B cell (primary cell): ENCODE measurements around the gene SLC43A2. TPM values are rescaled to one million over a fixed set of nuclear protein-coding genes. Genes with fewer than 3 reads are reported as not detected.

Experiments used
- ATAC-seq: fragments of 200-7000 bp; cut with Tn5 transposase; one replicate; pipeline ENCODE4 v1.10.0; 2021; ENCODE audit warnings: low read depth, mild to moderate bottlenecking, moderate number of reproducible peaks, moderate library complexity
- CTCF ChIA-PET: fragments of 350-600 bp; sonication (Branson Sonifier 250); formaldehyde crosslinking; loops from one replicate; lab custom pipeline; 2021; ENCODE audit warnings: antibody characterized with exemption, inconsistent platforms; lab: Charles Lee
- POLR2A ChIA-PET: fragments of 350-600 bp; sonication (Branson Sonifier 250); formaldehyde crosslinking; loops from one replicate; lab custom pipeline; 2021; ENCODE audit warnings: antibody characterized with exemption; lab: Charles Lee
- DNase-seq: peaks from one replicate; pipeline ENCODE4 v3.0.0; 2013
- H2AFZ ChIP-seq: 2 replicates; pipeline ENCODE4 v1.6.1; 2012; ENCODE audit warnings: mild to moderate bottlenecking, low read depth, low read length; ENCODE audit not compliant: insufficient read depth, poor library complexity, severe bottlenecking
- H3K27ac ChIP-seq, 2 donors: 1 replicate in 1 of 2; 2 replicates in 1 of 2; pipeline ENCODE4 v1.5.1; 2012 to 2013; ENCODE audit warnings: low read length in 2 of 2, mild to moderate bottlenecking in 2 of 2, moderate library complexity in 1 of 2
- H3K27me3 ChIP-seq, 4 experiments: fragments of 200-600 bp in 1 of 4; sonication (generic) in 1 of 4; replicated peaks in 1 of 4; 1 replicate in 2 of 4; 2 replicates in 2 of 4; pipeline versions ENCODE4 v1.6.1 to v1.7.0; 2013 to 2016; ENCODE audit warnings: low read length in 3 of 4, mild to moderate bottlenecking in 2 of 4, mixed read lengths in 1 of 4, moderate library complexity in 1 of 4; ENCODE audit not compliant: insufficient read depth in 4 of 4, control insufficient read depth in 3 of 4; ENCODE audit errors: control extremely low read depth in 1 of 4
- H3K36me3 ChIP-seq, 2 experiments: replicated peaks in 1 of 2; 1 replicate in 1 of 2; 2 replicates in 1 of 2; pipeline versions ENCODE4 v1.6.1 to v1.7.1; 2013; ENCODE audit warnings: low read length in 1 of 2; ENCODE audit not compliant: insufficient read depth in 2 of 2, control insufficient read depth in 1 of 2; ENCODE audit errors: control extremely low read depth in 1 of 2, extremely low read depth in 1 of 2
- H3K4me1 ChIP-seq, 2 donors: fragments of 200-600 bp in 1 of 2; sonication (generic) in 1 of 2; 1 replicate in 1 of 2; 2 replicates in 1 of 2; pipeline versions ENCODE4 v1.5.1 to v1.6.1; 2013 to 2017; ENCODE audit warnings: low read length in 2 of 2; ENCODE audit not compliant: control insufficient read depth in 2 of 2, insufficient read depth in 2 of 2
- H3K4me2 ChIP-seq: replicated peaks from 2 replicates; pipeline ENCODE3; 2012; ENCODE audit warnings: mild to moderate bottlenecking, low read depth, low read length; ENCODE audit not compliant: poor library complexity, severe bottlenecking
- H3K4me3 ChIP-seq, 5 experiments: fragments of 200-600 bp in 1 of 5; sonication (generic) in 1 of 5; 1 replicate in 3 of 5; 2 replicates in 2 of 5; pipeline versions ENCODE4 v1.5.1 to v1.7.0; 2011 to 2016; ENCODE audit warnings: low read length in 4 of 5, mild to moderate bottlenecking in 4 of 5, low read depth in 2 of 5, control low read depth in 1 of 5, moderate library complexity in 1 of 5; ENCODE audit not compliant: insufficient read depth in 1 of 5; ENCODE audit errors: control extremely low read depth in 1 of 5, extremely low read depth in 1 of 5
- H3K79me2 ChIP-seq: fragments of 200-600 bp; sonication (generic); one replicate; pipeline ENCODE4 v1.6.0; 2016; ENCODE audit warnings: low read length; ENCODE audit not compliant: control insufficient read depth, insufficient read depth
- H3K9ac ChIP-seq: fragments of 200-600 bp; sonication (generic); 2 replicates; pipeline ENCODE4 v1.6.1; 2017; ENCODE audit warnings: mild to moderate bottlenecking, low read length, moderate library complexity
- H3K9me3 ChIP-seq, 3 donors: one replicate each; pipeline versions ENCODE4 v1.6.1 to v1.7.1; 2013; ENCODE audit warnings: low read length in 2 of 3; ENCODE audit not compliant: control insufficient read depth in 2 of 3, insufficient read depth in 1 of 3; ENCODE audit errors: control extremely low read depth in 1 of 3
- H4K20me1 ChIP-seq: 2 replicates; pipeline ENCODE4 v1.6.0; 2012; ENCODE audit warnings: mild to moderate bottlenecking, low read length; ENCODE audit not compliant: insufficient read depth, control insufficient read depth, poor library complexity, severe bottlenecking
- H3K27ac Mint-ChIP-seq: one replicate; pipeline ENCODE4 v1.8.0; 2021; ENCODE audit warnings: mixed read lengths
- H3K27me3 Mint-ChIP-seq: one replicate; pipeline ENCODE4 v1.8.0; 2021; ENCODE audit warnings: mixed read lengths
- H3K4me1 Mint-ChIP-seq: one replicate; pipeline ENCODE4 v1.8.0; 2021; ENCODE audit warnings: mixed read lengths
- H3K4me3 Mint-ChIP-seq: one replicate; pipeline ENCODE4 v1.8.0; 2021; ENCODE audit warnings: mixed read lengths
- H3K9me3 Mint-ChIP-seq: one replicate; pipeline ENCODE4 v1.8.0; 2022; ENCODE audit warnings: mixed read lengths; ENCODE audit not compliant: insufficient read depth
- EZH2 ChIP-seq: IDR thresholded peaks from 2 replicates; pipeline ENCODE4 v1.6.1; 2012; ENCODE audit warnings: borderline replicate concordance, low read depth, mild to moderate bottlenecking, moderate library complexity, low read length; ENCODE audit not compliant: insufficient read depth, poor library complexity, severe bottlenecking
- WGBS: methylation state at CpG from one replicate; pipeline ENCODE4 v1.1.5; 2013; ENCODE audit warnings: missing lambda C conversion rate; ENCODE audit not compliant: insufficient coverage; 5-methylcytosine and 5-hydroxymethylcytosine counted together
- intact Hi-C: fragments of 100-400 bp; cut with micrococcal nuclease; formaldehyde crosslinking; loops from one replicate; pipeline ENCODE4 v1.10.0; 2022
- polyA minus RNA-seq: library from RNA; depleted of rRNA, polyadenylated mRNA; stranded (reverse); fragments of >200 nt; gene quantifications from 2 replicates; pipeline ENCODE4 v1.2.3, GENCODE V29; 2012
- polyA plus RNA-seq: library from polyadenylated mRNA; depleted of rRNA; stranded (reverse); fragments of >200 nt; gene quantifications from 2 replicates; pipeline ENCODE4 v1.2.3, GENCODE V29; 2012
- total RNA-seq, 2 donors: library from RNA; stranded (reverse); fragments of 120-200 nt in 1 of 2; gene quantifications; 1 replicate in 1 of 2; 2 replicates in 1 of 2; pipeline versions ENCODE4 v1.2.3 to v1.2.4, GENCODE V29; 2013 to 2022
- TF ChIP-seq, protein P1 (sequence below): fragments of 200-600 bp; IDR thresholded peaks from one replicate; pipeline ENCODE4 v1.8.0; 2022; ENCODE audit warnings: antibody characterized with exemption, mild to moderate bottlenecking

SLC43A2 gene
- 204 and 222 TPM in 2 replicates for total RNA-seq
- total RNA-seq (2013): 27.5 TPM
- 26.2 and 34.1 TPM in 2 replicates for polyA plus RNA-seq
- 55.8 and 76.3 TPM in 2 replicates for polyA minus RNA-seq

DNA sequence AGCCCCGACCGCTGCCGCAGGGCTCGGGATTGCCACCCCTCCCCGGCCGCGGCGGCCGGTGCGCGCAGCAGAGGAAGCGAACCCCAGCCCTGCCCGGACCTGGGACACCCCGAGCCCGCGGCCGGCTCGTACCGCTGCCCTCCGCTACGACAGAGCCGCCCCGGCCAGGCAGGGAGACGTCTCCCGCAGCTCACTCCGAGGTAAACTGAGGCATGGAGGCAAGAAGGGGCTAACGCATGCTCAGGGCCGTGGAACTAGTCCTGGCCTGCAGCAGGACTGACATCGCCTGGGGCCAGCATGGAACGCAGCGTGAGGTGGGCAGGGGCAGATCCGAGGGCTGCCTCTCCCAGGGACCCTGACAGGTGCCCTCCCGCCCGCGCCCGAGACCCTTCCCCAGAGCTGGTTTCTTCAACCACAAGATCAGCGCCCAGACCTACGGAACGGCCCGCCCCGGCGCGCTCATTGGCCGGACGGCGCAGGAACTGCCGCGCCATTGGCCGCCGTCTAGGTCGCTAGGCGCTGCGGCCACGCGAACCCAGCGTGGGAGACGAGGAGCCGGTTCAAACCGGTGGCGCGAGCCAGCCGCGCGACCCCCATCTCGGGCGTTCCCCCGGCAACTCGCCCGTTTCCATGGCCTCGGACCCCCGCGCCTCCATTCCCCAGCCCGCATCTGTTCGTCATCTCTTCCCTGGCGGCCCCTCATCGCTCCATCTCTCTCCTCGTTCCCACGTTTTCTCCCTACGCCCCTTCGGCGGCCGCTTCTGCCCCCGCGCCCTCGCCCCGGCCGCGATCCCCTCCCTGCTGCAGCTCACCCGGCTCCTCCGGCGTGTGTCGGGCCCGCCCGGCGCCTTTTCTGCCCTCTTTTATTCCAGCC is at the start of gene SLC43A2:
Gene SLC43A2 (minus strand): TSS at position 853 of the 874 bp plus-strand sequence. CDS start 960 bp downstream, outside the sequence.
- Mint-ChIP-seq H3K27me3 (no peaks in the 10 kb centered on the region), H3K4me1 (peaks cover 49% of the 10 kb centered on the region), H3K9me3 (no peaks in the 10 kb centered on the region), H3K4me3 (peak within 1 kb of the TSS; percentile 94), H3K27ac (peak within 1 kb of the TSS; percentile 98)
- WGBS: under 1% methylated on average over 92 of the region's 95 CpGs
- intact Hi-C loops: loop anchor here (1.0 to 5.0 kb wide), 5 partner anchors 21 to 774 kb away; partner anchors contain the start of genes INPP5K, MNT and PITPNA
- TF ChIP-seq, protein P1, sequence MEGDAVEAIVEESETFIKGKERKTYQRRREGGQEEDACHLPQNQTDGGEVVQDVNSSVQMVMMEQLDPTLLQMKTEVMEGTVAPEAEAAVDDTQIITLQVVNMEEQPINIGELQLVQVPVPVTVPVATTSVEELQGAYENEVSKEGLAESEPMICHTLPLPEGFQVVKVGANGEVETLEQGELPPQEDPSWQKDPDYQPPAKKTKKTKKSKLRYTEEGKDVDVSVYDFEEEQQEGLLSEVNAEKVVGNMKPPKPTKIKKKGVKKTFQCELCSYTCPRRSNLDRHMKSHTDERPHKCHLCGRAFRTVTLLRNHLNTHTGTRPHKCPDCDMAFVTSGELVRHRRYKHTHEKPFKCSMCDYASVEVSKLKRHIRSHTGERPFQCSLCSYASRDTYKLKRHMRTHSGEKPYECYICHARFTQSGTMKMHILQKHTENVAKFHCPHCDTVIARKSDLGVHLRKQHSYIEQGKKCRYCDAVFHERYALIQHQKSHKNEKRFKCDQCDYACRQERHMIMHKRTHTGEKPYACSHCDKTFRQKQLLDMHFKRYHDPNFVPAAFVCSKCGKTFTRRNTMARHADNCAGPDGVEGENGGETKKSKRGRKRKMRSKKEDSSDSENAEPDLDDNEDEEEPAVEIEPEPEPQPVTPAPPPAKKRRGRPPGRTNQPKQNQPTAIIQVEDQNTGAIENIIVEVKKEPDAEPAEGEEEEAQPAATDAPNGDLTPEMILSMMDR: no peak
- no peak for TF ChIP-seq EZH2
- Histone ChIP-seq H3K4me2 (peak within 1 kb of the TSS; percentile 100), H3K27ac (peak within 1 kb of the TSS; percentile 94 to 97), H3K4me3 (peak within 1 kb of the TSS; percentile 74 to 97 (median 92)), H3K27me3 (no peaks in the 10 kb centered on the region), H2AFZ (peak within 1 kb of the TSS; percentile 78), H3K9me3 (peaks cover 0 to 7% (median 0%) of the 10 kb centered on the region in 3 donors), H3K4me1 (peaks cover 49 to 57% of the 10 kb centered on the region in 2 donors), H3K36me3 (peaks cover 0 to 18% of the 10 kb centered on the region in 2 experiments), H3K79me2 (peaks cover 47% of the 10 kb centered on the region), H3K9ac (peak within 1 kb of the TSS; percentile 87), H4K20me1 (no peaks in the 10 kb centered on the region)
- DNase-seq: peak; percentile 89
- CTCF ChIA-PET: interaction anchor here (1.1 to 10.4 kb wide), 6 partner anchors 12 to 262 kb away, joined by 3 to 326 read pairs (median 24); partner anchors contain the start of genes RILP and SCARF1
- POLR2A ChIA-PET: interaction anchor here (0.6 to 7.3 kb wide), 21 partner anchors 10 to 257 kb away, joined by 3 to 127 read pairs (median 6); partner anchors contain the start of genes INPP5K, PITPNA and RILP
- peak; percentile 53 for ATAC-seq

DNA sequence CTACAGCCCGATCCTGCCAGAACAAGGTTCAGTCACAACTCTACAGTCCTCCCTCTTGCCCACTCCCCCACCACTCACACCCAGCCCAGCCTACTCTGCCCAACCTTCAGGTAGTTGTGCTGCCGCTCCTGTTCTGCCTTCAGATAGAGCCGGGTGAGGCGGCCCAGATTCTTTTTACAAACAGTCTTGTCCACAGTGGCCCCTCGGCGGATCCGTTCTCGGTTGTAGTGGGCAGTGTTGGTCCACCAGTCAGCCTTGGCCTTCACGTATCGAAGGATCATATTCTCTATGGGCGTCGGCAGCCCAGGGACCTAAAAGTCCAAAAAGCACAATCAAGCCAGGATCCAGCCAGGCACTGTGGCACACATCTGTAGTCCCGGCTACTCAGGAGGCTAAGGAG is 47.8 kb upstream of the SLC43A2 start:
- Histone ChIP-seq H3K79me2 (peaks cover 57% of the 10 kb centered on the region), H3K9ac (no peak overlapping the region), H3K9me3 (no peaks in the 10 kb centered on the region), H2AFZ (no peak overlapping the region), H3K4me2 (no peak overlapping the region), H3K27me3 (no peaks in the 10 kb centered on the region), H3K27ac (no peak overlapping the region), H3K4me3 (no peak overlapping the region), H3K36me3 (peaks cover 1 to 94% of the 10 kb centered on the region in 2 experiments), H3K4me1 (no peaks in the 10 kb centered on the region), H4K20me1 (peaks cover 79% of the 10 kb centered on the region)
- Mint-ChIP-seq H3K9me3 (no peaks in the 10 kb centered on the region), H3K27ac (peak overlapping the region; percentile 10), H3K27me3 (no peaks in the 10 kb centered on the region), H3K4me1 (peaks cover 3% of the 10 kb centered on the region), H3K4me3 (no peak overlapping the region)
- intact Hi-C loops: no loop called here
- CTCF ChIA-PET: no interaction called here
- TF ChIP-seq, protein P1: no peak
- no peak for TF ChIP-seq EZH2
- WGBS: 97% methylated on average over 13 of the region's 13 CpGs
- ATAC-seq: no peak
- no peak for DNase-seq
- POLR2A ChIA-PET: no interaction called here
